Neural progenitor cell (in vitro differentiated cells): Measurements from ENCODE around the gene FBXW5.

Source experiments
- CTCF ChIP-seq: fragments of 200-600 bp; sonication (generic); IDR thresholded peaks from 2 replicates; pipeline ENCODE4 v1.5.1; 2017; ENCODE audit warnings: antibody characterized with exemption, mild to moderate bottlenecking
- EZH2 ChIP-seq: fragments of 200-600 bp; sonication (generic); IDR thresholded peaks from 2 replicates; pipeline ENCODE4 v1.6.1; 2017; ENCODE audit warnings: antibody characterized with exemption, mild to moderate bottlenecking, moderate library complexity
- EZH2phosphoT487 ChIP-seq: fragments of 200-600 bp; sonication (generic); IDR thresholded peaks from 2 replicates; pipeline ENCODE4 v1.6.1; 2017; ENCODE audit warnings: antibody characterized with exemption

GRCh38 chr9:136902259-136902821 is 42.2 kb downstream of the FBXW5 start:
- no peak for TF ChIP-seq EZH2
- TF ChIP-seq CTCF, result no peak
- no peak for TF ChIP-seq EZH2phosphoT487
